ENCODE results near the gene RBFOX2.

DNA sequence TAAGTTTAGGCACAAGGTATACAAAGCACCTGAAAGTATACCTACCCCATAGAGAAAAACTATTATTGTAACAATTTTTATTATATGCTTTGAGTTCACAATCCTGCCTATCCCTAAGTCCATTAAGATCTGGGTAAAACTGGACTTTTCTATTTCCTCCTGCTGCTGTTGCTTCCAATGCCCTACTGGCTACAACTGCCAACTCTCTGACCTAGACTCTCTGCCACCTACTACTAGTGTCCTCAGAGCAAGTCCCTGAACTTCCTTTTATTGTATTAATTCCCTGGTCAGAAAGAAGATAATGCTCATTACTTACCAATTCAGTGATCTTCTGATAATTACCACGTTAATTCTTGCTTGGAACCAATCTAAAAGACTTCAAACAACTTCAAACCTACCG is 70.3 kb downstream of the RBFOX2 start:
- TF ChIP-seq CTCF (IDR thresholded peaks at IDR 0.05): no peak
- TF ChIP-seq POLR2A (IDR thresholded peaks at IDR 0.05): no peak

Data from Peyer's patch (tissue), 4 donors.